ENCODE results near the gene TMA16. TPM values are rescaled to one million over a fixed set of nuclear protein-coding genes. Genes with fewer than 3 reads are reported as not detected.
A peak's percentile ranks its signal among the peaks of the same experiment; 100 is the strongest.

TMA16 gene
- total and polyA plus RNA-seq, 2 experiments from 2014 or later = 26.0 to 26.6 TPM

DNA sequence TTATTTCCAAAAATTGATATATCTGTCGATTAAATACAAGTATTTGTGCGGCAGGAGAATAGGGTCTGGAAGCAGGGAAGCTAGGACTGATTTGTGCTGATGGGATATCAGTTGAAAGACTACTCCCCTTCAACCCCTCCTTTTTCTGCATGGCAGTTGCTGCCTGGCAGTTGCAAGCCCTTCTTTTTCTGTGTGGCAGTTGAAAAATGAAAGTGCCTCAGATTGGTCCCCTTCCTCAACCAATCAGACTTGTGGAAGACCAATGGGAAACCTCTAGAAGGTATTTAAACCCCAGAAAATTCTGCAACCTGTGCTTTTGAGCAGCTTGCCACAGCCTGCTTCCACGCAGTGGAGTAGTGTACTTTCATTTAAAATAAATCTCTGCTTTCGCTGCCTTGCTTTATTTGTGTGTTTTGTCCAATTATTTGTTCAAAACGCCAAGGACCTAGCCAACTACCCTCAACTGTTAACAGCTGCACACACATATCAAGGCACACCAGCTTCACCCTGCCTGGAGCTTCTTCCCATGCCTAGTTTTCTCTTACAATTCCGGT, 1.5 kb upstream of the TMA16 start:
- Histone ChIP-seq H3F3A (ENCODE audit: insufficient read depth) (peaks cover 5% of the 10 kb centered on the region; the same call in 1 of the 2 replicates), H3K79me2 (ENCODE audit: insufficient read depth) (peaks cover 32% of the 10 kb centered on the region), H4K20me1 (ENCODE audit: insufficient read depth) (no peaks in the 10 kb centered on the region), H3K4me3 (no peak overlapping the region), H2AFZ (peak overlapping the region; percentile 96; the same call in 1 of the 2 replicates), H3K4me1 (ENCODE audit: insufficient read depth) (peaks cover 11% of the 10 kb centered on the region; the same call in 1 of the 2 replicates), H3K9me3 (ENCODE audit: low read depth) (no peaks in the 10 kb centered on the region), H3K9ac (no peak overlapping the region), H3K27me3 (replicated peaks; ENCODE audit: insufficient read depth) (no peaks in the 10 kb centered on the region), H3K27ac (no peak overlapping the region), H3K36me3 (ENCODE audit: low read depth) (no peaks in the 10 kb centered on the region), H3K9me2 (ENCODE audit: insufficient read depth) (no peaks in the 10 kb centered on the region), H3K4me2 (ENCODE audit: unreplicated experiment) (no peak overlapping the region)
- TF ChIP-seq EZH2 (IDR thresholded peaks at IDR 0.05; ENCODE audit: insufficient read depth, poor library complexity, severe bottlenecking) = no peak
- DNase-seq = peak; percentile 4
- in situ Hi-C loops (cut with MboI) = no loop called here
- whole genome bisulfite sequencing, 2 experiments (ENCODE audit: low coverage in 1 of 2, low lambda C conversion rate in 2 of 2, missing lambda C conversion rate in 2 of 2) = 82% methylated on average over 6 of the region's 6 CpGs

DNA sequence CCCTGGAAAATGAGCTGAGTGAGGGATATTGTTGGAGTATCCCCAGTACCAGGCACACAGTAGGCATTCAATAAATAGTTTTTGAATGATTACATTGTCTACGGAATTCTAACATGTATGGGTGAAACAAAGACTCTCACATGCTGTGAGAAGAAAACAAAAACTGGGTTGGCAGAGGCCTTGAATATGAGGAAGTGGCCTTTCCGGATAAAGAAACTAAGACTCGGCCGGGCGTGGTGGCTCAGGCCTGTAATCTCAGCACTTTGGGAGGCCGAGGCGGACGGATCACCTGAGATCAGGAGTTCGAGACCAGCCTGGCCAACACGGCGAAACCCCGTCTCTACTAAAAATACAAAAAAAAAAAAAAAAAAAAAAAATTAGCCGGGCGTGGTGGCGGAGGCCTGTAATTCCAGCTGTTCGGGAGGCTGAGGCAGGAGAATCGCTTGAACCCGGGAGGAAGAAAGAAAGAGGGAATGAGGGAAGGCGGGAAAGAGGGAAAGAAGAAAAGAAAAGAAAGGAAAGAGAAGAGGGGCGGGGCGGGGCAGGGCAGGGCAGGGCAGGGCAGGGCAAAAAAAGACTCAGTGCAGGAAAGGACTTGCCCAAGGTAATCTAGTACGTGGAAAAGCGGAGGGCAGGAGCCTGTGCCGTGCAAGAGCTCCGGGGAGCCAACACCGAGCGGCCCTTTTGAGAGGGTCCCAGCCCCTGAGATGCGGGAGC, 689 bp upstream of the TMA16 start:
- DNase-seq = peak; percentile 4
- Histone ChIP-seq H3K4me2 (ENCODE audit: unreplicated experiment) (peak overlapping the region; percentile 91), H3K9me3 (ENCODE audit: low read depth) (no peaks in the 10 kb centered on the region), H2AFZ (peak overlapping the region; percentile 96), H3K27me3 (replicated peaks; ENCODE audit: insufficient read depth) (no peaks in the 10 kb centered on the region), H3K4me3 (peak overlapping the region; percentile 100), H3K9me2 (ENCODE audit: insufficient read depth) (no peaks in the 10 kb centered on the region), H3K27ac (peak overlapping the region; percentile 96), H3F3A (ENCODE audit: insufficient read depth) (peaks cover 5% of the 10 kb centered on the region; the same call in 1 of the 2 replicates), H3K79me2 (ENCODE audit: insufficient read depth) (peaks cover 40% of the 10 kb centered on the region), H3K9ac (peak overlapping the region; percentile 99), H3K4me1 (ENCODE audit: insufficient read depth) (peaks cover 11% of the 10 kb centered on the region; the same call in 1 of the 2 replicates), H3K36me3 (ENCODE audit: low read depth) (no peaks in the 10 kb centered on the region), H4K20me1 (ENCODE audit: insufficient read depth) (no peaks in the 10 kb centered on the region)
- TF ChIP-seq EZH2 (IDR thresholded peaks at IDR 0.05; ENCODE audit: insufficient read depth, poor library complexity, severe bottlenecking) = no peak
- no peak for TF ChIP-seq EZH2phosphoT487 (IDR thresholded peaks at IDR 0.05; ENCODE audit: insufficient read depth, low read depth)
- in situ Hi-C loops (cut with MboI) = no loop called here
- WGBS, 2 experiments (ENCODE audit: low coverage in 1 of 2, low lambda C conversion rate in 2 of 2, missing lambda C conversion rate in 2 of 2) = 50% methylated on average over 19 to 28 of the region's 28 CpGs

DNA sequence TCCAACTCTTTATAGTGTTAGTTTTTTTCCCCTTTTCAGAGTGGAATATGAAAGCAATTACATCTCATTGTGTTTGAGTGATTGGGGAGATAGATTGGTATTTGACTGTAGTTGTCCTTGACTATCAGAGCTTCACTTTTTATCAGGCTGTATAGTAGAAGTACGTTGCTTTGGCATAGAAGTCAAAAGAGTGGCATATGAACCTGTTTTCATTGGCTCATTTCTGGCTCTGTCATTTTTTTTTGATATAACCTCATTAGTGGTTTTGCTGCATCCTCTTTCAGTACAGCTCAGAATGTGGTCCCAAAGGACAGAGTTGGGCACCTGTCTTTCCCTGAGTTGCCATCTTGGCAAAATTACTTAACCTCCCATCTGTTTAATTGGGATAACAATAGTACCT, 1.4 kb downstream of the TMA16 start:
- in situ Hi-C loops (cut with MboI) = no loop called here
- 0 out of 2 replicates have a peak overlapping the region, but pooled peaks have one; percentile 96 for H3K27ac ChIP-seq
- no peak for DNase-seq
- H3K79me2 ChIP-seq (ENCODE audit: insufficient read depth) = peaks cover 61% of the 10 kb centered on the region
- no peaks in the 10 kb centered on the region for H4K20me1 ChIP-seq (ENCODE audit: insufficient read depth)
- no peak for TF ChIP-seq EZH2 (IDR thresholded peaks at IDR 0.05; ENCODE audit: insufficient read depth, poor library complexity, severe bottlenecking)
- TF ChIP-seq EZH2phosphoT487 (IDR thresholded peaks at IDR 0.05; ENCODE audit: insufficient read depth, low read depth) = no peak
- 0 to 14% methylated on average over 1 of the region's 1 CpG for WGBS, 2 experiments (ENCODE audit: low coverage in 1 of 2, low lambda C conversion rate in 2 of 2, missing lambda C conversion rate in 2 of 2)
- no peaks in the 10 kb centered on the region for H3K9me3 ChIP-seq (ENCODE audit: low read depth)
- H3K9ac ChIP-seq = peak overlapping the region; percentile 99
- peak overlapping the region; percentile 91 for H3K4me2 ChIP-seq (ENCODE audit: unreplicated experiment)
- H3K4me1 ChIP-seq (ENCODE audit: insufficient read depth) = peaks cover 11% of the 10 kb centered on the region; the same call in 1 of the 2 replicates
- no peaks in the 10 kb centered on the region for H3K27me3 ChIP-seq (replicated peaks; ENCODE audit: insufficient read depth)
- peak overlapping the region; percentile 96 for H2AFZ ChIP-seq
- no peaks in the 10 kb centered on the region for H3K36me3 ChIP-seq (ENCODE audit: low read depth)
- H3F3A ChIP-seq (ENCODE audit: insufficient read depth) = peaks cover 5% of the 10 kb centered on the region; the same call in 1 of the 2 replicates
- H3K9me2 ChIP-seq (ENCODE audit: insufficient read depth) = no peaks in the 10 kb centered on the region
- peak overlapping the region; percentile 100 for H3K4me3 ChIP-seq

DNA sequence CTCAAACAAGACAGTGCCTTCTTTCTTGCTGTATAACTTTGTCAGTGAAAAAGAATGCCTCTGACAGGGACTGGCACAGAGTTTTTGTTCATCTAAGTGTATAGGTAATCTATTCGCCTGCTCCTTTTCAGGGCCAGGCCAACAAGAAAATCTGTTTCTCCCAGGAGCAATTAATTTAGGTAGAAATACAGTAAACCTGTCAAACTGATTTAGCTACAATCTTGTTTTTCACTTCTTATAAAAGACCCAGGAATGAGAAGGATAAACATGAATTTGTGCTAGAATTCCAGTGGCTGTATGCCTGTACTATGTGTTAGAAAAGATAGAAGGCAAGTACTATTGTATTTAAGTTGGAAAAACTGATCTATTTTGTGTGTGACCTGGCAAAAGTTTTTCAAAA, 6.1 kb downstream of the TMA16 start:
- in situ Hi-C loops (cut with MboI) = no loop called here
- H3K4me2 ChIP-seq (ENCODE audit: unreplicated experiment) = no peak overlapping the region
- H4K20me1 ChIP-seq (ENCODE audit: insufficient read depth) = peaks cover 3% of the 10 kb centered on the region; the same call in 1 of the 2 replicates
- H3K27me3 ChIP-seq (replicated peaks; ENCODE audit: insufficient read depth) = no peaks in the 10 kb centered on the region
- H3F3A ChIP-seq (ENCODE audit: insufficient read depth) = no peaks in the 10 kb centered on the region
- TF ChIP-seq EZH2phosphoT487 (IDR thresholded peaks at IDR 0.05; ENCODE audit: insufficient read depth, low read depth) = no peak
- TF ChIP-seq EZH2 (IDR thresholded peaks at IDR 0.05; ENCODE audit: insufficient read depth, poor library complexity, severe bottlenecking) = no peak
- H3K9me2 ChIP-seq (ENCODE audit: insufficient read depth) = no peaks in the 10 kb centered on the region
- H3K4me1 ChIP-seq (ENCODE audit: insufficient read depth) = peaks cover 6% of the 10 kb centered on the region; the same call in 1 of the 2 replicates
- H3K36me3 ChIP-seq (ENCODE audit: low read depth) = no peaks in the 10 kb centered on the region; the same call in 1 of the 2 replicates
- H3K4me3 ChIP-seq = no peak overlapping the region
- H3K79me2 ChIP-seq (ENCODE audit: insufficient read depth) = peaks cover 100% of the 10 kb centered on the region
- no peak overlapping the region for H3K9ac ChIP-seq
- H2AFZ ChIP-seq = no peak overlapping the region
- no peak for DNase-seq
- H3K27ac ChIP-seq = no peak overlapping the region
- no peaks in the 10 kb centered on the region for H3K9me3 ChIP-seq (ENCODE audit: low read depth)
- WGBS, 2 experiments (ENCODE audit: low coverage in 1 of 2, low lambda C conversion rate in 2 of 2, missing lambda C conversion rate in 2 of 2) = 93 to 100% methylated on average over 1 of the region's 1 CpG

Data from GM23248 (cell line).